Upper lobe of left lung (tissue), 4 donors: Measurements from ENCODE around the gene BIRC2.
"Not testable (repeated sequence)": the region's sequence is repeated elsewhere in the genome, so short reads cannot be mapped to it uniquely, and the experiment has no call there.

ENCODE experiments used
- CTCF ChIP-seq, 6 experiments: fragments of 450-650 bp in 4 of 6; fragments of 200-600 bp in 2 of 6; sonication (generic) in 2 of 6; IDR thresholded peaks; one replicate each; pipeline ENCODE4 v1.5.1; 2016 to 2019; ENCODE audit warnings: antibody characterized with exemption in 6 of 6
- POLR2AphosphoS5 ChIP-seq, 2 donors: sonication (generic); formaldehyde crosslinking; IDR thresholded peaks; one replicate each; pipeline ENCODE4 v1.5.1; 2017; ENCODE audit warnings: antibody characterized with exemption in 2 of 2

GRCh38 chr11:102341311-102341710 lies 5.7 kb upstream of the BIRC2 start:
- not testable (repeated sequence) for TF ChIP-seq POLR2AphosphoS5, CTCF (IDR thresholded peaks at IDR 0.05)
